HepG2 (cell line): ENCODE results near the gene ACSL6. TPM values are rescaled to one million over a fixed set of nuclear protein-coding genes. Genes with fewer than 3 reads are reported as not detected.

Experiments
- ADNP ChIP-seq: sonication (generic); formaldehyde crosslinking; IDR thresholded peaks from 2 replicates; pipeline ENCODE4 v1.4.0; 2020; ENCODE audit warnings: missing genetic modification reagents
- EHMT2 ChIP-seq: fragments of 200-600 bp; sonication (generic); IDR thresholded peaks from 2 replicates; pipeline ENCODE4 v1.7.0; 2017; ENCODE audit warnings: antibody characterized with exemption, low read depth, low read length, borderline replicate concordance
- FOXO4 ChIP-seq: sonication (generic); formaldehyde crosslinking; conservative IDR thresholded peaks from 2 replicates; pipeline ENCODE4 v1.8.1; 2023; ENCODE audit warnings: missing genetic modification reagents
- GTF3A ChIP-seq: sonication (generic); formaldehyde crosslinking; conservative IDR thresholded peaks from 2 replicates; pipeline ENCODE4 v1.4.0; 2020; ENCODE audit warnings: mild to moderate bottlenecking, missing genetic modification reagents
- HNF4A ChIP-seq: sonication (generic); formaldehyde crosslinking; IDR thresholded peaks from 2 replicates; pipeline ENCODE4 v1.4.0; 2020; ENCODE audit warnings: missing genetic modification reagents
- IKZF1 ChIP-seq: fragments of 450-650 bp; IDR thresholded peaks from 2 replicates; pipeline ENCODE4 v1.7.1; 2016
- KLF16 ChIP-seq, 2 experiments: sonication (generic) in 1 of 2; formaldehyde crosslinking in 1 of 2; IDR thresholded peaks; 2 replicates each; pipeline versions ENCODE4 v1.6.1 to v1.8.0; 2016 to 2023; ENCODE audit warnings: missing genetic modification reagents in 2 of 2, missing compliant biosample characterization in 1 of 2
- MAF1 ChIP-seq: sonication (generic); formaldehyde crosslinking; IDR thresholded peaks from 2 replicates; pipeline ENCODE4 v1.5.0; 2020; ENCODE audit warnings: missing genetic modification reagents, borderline replicate concordance
- MTA1 ChIP-seq: sonication (generic); formaldehyde crosslinking; IDR thresholded peaks from 2 replicates; pipeline ENCODE4 v1.4.0; 2020; ENCODE audit warnings: missing genetic modification reagents, mild to moderate bottlenecking, borderline replicate concordance
- TAF15 ChIP-seq: fragments of 200-400 bp; formaldehyde crosslinking; IDR thresholded peaks from one replicate; pipeline ENCODE4 v1.6.1; 2018; ENCODE audit warnings: mild to moderate bottlenecking, low read depth, low read length; ENCODE audit not compliant: poor library complexity, severe bottlenecking
- ZBTB2 ChIP-seq: sonication (generic); formaldehyde crosslinking; IDR thresholded peaks from 2 replicates; pipeline ENCODE4 v1.8.0; 2022; ENCODE audit warnings: low read depth, missing genetic modification reagents
- ZKSCAN8 ChIP-seq: IDR thresholded peaks from 2 replicates; pipeline ENCODE4 v1.6.1; 2016; ENCODE audit warnings: borderline replicate concordance, missing genetic modification reagents, missing compliant biosample characterization
- ZMYM2 ChIP-seq: sonication (generic); formaldehyde crosslinking; IDR thresholded peaks from 2 replicates; pipeline ENCODE4 v1.8.0; 2022; ENCODE audit warnings: mild to moderate bottlenecking, missing genetic modification reagents
- ZNF234 ChIP-seq: sonication (generic); formaldehyde crosslinking; conservative IDR thresholded peaks from 2 replicates; pipeline ENCODE4 v1.5.1; 2020; ENCODE audit warnings: mild to moderate bottlenecking, missing genetic modification reagents
- ZNF280B ChIP-seq: sonication (generic); formaldehyde crosslinking; IDR thresholded peaks from 2 replicates; pipeline ENCODE4 v1.5.0; 2020; ENCODE audit warnings: missing genetic modification reagents, mild to moderate bottlenecking, borderline replicate concordance
- ZNF292 ChIP-seq: sonication (generic); formaldehyde crosslinking; IDR thresholded peaks from 2 replicates; pipeline ENCODE4 v1.8.1; 2022; ENCODE audit warnings: mild to moderate bottlenecking, low read depth, missing genetic modification reagents, borderline replicate concordance
- polyA plus RNA-seq, 8 experiments: library from polyadenylated mRNA; depleted of rRNA in 3 of 8; stranded (reverse) in 7 of 8; unstranded in 1 of 8; fragments of >200 nt; fragmentation: Illumina TruSeq in 4 of 8; extraction: Trizol in 4 of 8; gene quantifications; 2 replicates each; pipeline versions ENCODE4 v1.2.1 to v1.2.3, GENCODE V29; 2011 to 2016; ENCODE audit warnings: low read depth in 4 of 8, missing spikeins in 1 of 8, mixed read lengths in 1 of 8; ENCODE audit not compliant: insufficient read depth in 1 of 8
- total RNA-seq, 5 experiments: library from RNA; depleted of rRNA; stranded (reverse); fragments of >200 nt; fragmentation: Illumina TruSeq; extraction: Trizol; gene quantifications; 2 replicates each; pipeline ENCODE4 v1.2.3, GENCODE V29; 2016; ENCODE audit warnings: low read depth in 1 of 5
- TF ChIP-seq, protein P1 (sequence below): sonication (generic); formaldehyde crosslinking; IDR thresholded peaks from 2 replicates; pipeline ENCODE4 v1.4.0; 2020; ENCODE audit warnings: missing genetic modification reagents
- TF ChIP-seq, protein P2 (sequence below): sonication (generic); formaldehyde crosslinking; IDR thresholded peaks from 2 replicates; pipeline ENCODE4 v1.5.1; 2020; ENCODE audit warnings: mild to moderate bottlenecking, missing genetic modification reagents

ACSL6 gene
- total and polyA plus RNA-seq, 2 of the 13 experiments (the other 11 are each of a cell fraction or from before 2014, with no cell fraction given), result 3.7 to 3.8 TPM

DNA sequence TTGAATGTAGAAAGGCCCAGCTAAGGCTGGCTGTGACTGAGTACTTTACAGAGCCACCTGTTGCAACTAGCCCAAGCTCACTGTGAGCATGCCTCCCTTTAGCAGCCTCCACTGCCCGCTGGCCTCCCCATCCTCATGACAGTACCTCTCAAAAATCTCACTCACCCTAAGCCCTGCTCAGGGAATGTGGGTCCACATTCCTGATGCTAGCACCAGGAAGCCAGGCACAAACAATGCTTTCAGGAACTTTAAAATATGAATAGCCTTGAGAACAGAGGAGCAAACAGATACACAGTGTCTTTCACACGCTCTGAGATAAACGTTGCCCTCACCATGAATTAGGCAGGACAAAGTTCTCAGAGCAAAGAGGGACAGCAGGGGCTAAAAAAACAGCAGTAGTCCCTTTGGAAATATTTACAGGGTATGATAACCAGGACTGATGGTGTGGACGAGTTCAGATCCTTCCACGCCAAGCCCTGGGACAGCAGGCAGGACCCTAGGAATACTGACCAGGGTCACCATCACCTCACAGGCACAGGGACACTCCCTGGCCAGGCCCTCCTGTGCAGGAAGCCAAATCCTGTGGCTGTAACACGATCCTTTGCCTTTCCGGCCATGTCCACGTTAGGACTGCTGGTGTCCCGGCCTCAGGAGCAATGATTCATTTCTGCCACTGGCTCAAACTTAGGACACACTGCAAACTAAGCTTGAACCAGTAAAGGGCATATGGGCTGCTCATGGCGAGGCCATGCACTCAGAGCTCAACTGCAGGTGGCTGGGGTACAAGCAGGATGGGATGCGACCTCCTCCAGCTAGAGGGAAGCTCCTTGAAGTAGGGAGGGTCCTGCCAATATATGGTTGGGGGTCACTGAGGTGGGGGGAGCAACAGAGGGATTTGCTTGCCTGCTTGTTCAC lies 9.6 kb downstream of the ACSL6 start (continued):
- TF ChIP-seq TAF15 (no peak), FOXO4 (CRISPR knock-in tag) (0 out of 2 replicates have a peak, but pooled peaks have one; percentile 69), GTF3A (CRISPR knock-in tag) (0 out of 2 replicates have a peak, but pooled peaks have one; percentile 74), ZBTB2 (0 out of 2 replicates have a peak, but pooled peaks have one; percentile 65), ZNF234 (CRISPR knock-in tag) (no peak), MAF1 (CRISPR knock-in tag) (no peak), ZNF292 (CRISPR knock-in tag) (peak; percentile 86; the same call in 1 of the 2 replicates), ZMYM2 (CRISPR knock-in tag) (peak; percentile 69), IKZF1 (no peak), HNF4A (peak; percentile 96), ZNF280B (CRISPR knock-in tag) (no peak; the same call in 1 of the 2 replicates), ZKSCAN8 (CRISPR knock-in tag) (0 out of 2 replicates have a peak, but pooled peaks have one; percentile 70), EHMT2 (peak; percentile 63; the same call in 1 of the 2 replicates), ADNP (CRISPR knock-in tag) (peak; percentile 73), KLF16 (CRISPR knock-in tag; IDR thresholded peaks at IDR 0.05) (peak in 1 of 2 experiments; percentile 47; a peak in 1 of 4 replicates), MTA1 (CRISPR knock-in tag) (peak; percentile 90)
- TF ChIP-seq, protein P1, sequence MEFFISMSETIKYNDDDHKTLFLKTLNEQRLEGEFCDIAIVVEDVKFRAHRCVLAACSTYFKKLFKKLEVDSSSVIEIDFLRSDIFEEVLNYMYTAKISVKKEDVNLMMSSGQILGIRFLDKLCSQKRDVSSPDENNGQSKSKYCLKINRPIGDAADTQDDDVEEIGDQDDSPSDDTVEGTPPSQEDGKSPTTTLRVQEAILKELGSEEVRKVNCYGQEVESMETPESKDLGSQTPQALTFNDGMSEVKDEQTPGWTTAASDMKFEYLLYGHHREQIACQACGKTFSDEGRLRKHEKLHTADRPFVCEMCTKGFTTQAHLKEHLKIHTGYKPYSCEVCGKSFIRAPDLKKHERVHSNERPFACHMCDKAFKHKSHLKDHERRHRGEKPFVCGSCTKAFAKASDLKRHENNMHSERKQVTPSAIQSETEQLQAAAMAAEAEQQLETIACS, result no peak
- TF ChIP-seq, protein P2, sequence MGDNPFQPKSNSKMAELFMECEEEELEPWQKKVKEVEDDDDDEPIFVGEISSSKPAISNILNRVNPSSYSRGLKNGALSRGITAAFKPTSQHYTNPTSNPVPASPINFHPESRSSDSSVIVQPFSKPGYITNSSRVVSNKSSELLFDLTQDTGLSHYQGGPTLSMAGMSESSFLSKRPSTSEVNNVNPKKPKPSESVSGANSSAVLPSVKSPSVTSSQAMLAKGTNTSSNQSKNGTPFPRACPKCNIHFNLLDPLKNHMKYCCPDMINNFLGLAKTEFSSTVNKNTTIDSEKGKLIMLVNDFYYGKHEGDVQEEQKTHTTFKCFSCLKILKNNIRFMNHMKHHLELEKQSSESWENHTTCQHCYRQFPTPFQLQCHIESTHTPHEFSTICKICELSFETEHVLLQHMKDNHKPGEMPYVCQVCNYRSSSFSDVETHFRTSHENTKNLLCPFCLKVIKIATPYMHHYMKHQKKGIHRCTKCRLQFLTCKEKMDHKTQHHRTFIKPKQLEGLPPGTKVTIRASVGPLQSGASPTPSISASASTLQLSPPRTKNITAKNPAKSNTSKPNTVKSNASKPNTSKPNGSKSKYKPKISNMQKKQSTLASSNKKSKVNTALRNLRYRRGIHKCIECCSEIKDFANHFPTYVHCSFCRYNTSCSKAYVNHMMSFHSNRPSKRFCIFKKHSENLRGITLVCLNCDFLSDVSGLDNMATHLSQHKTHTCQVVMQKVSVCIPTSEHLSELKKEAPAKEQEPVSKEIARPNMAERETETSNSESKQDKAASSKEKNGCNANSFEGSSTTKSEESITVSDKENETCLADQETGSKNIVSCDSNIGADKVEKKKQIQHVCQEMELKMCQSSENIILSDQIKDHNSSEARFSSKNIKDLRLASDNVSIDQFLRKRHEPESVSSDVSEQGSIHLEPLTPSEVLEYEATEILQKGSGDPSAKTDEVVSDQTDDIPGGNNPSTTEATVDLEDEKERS (CRISPR knock-in tag), result peak; percentile 86
